Amniotic epithelial cell (primary cell): ENCODE measurements around the gene GGT1.
A peak's percentile ranks its signal among the peaks of the same experiment; 100 is the strongest.
"Not testable (repeated sequence)": the region's sequence is repeated elsewhere in the genome, so short reads cannot be mapped to it uniquely, and the experiment has no call there.

Source experiments
- DNase-seq: peaks from one replicate; pipeline ENCODE4 v3.0.0-alpha.2; 2010; ENCODE audit warnings: low read depth

Gene GGT1

GRCh38 chr22:24584166-24584790, 18.7 kb upstream of the GGT1 start:
- no peak for DNase-seq

- no peak for DNase-seq
Measured at GRCh38 chr22:24584871-24585411, 18.1 kb upstream of the GGT1 start.

GRCh38 chr22:24585461-24585860, 17.5 kb upstream of the GGT1 start:
- DNase-seq: no peak

- DNase-seq: no peak
Measured at GRCh38 chr22:24585927-24586546, 17.0 kb upstream of the GGT1 start.

GRCh38 chr22:24587251-24587650, 15.7 kb upstream of the GGT1 start:
- DNase-seq: no peak

GRCh38 chr22:24587948-24588347, 15.0 kb upstream of the GGT1 start:
- DNase-seq: no peak

GRCh38 chr22:24588381-24588756, 14.6 kb upstream of the GGT1 start:
- DNase-seq: no peak

- DNase-seq: no peak
Measured at GRCh38 chr22:24588757-24589481, 14.1 kb upstream of the GGT1 start.

GRCh38 chr22:24589518-24590030, 13.4 kb upstream of the GGT1 start:
- no peak for DNase-seq

- DNase-seq: no peak
Measured at GRCh38 chr22:24590596-24591173, 12.3 kb upstream of the GGT1 start.

- DNase-seq: no peak
Measured at GRCh38 chr22:24591286-24591830, 11.6 kb upstream of the GGT1 start.

- DNase-seq: no peak
Measured at GRCh38 chr22:24592058-24592850, 10.7 kb upstream of the GGT1 start.

GRCh38 chr22:24592851-24593558, 10.0 kb upstream of the GGT1 start, which contains the start of gene LRRC75B:
TSS of gene LRRC75B (minus strand) at chr22:24593073. CDS start at chr22:24593039, 34 bp downstream.
- DNase-seq: peak; percentile 82

GRCh38 chr22:24593559-24593835, 9.5 kb upstream of the GGT1 start:
- DNase-seq: not testable (repeated sequence)

GRCh38 chr22:24593836-24594568, 9.0 kb upstream of the GGT1 start:
- DNase-seq: no peak

GRCh38 chr22:24594569-24595120, 8.3 kb upstream of the GGT1 start:
- no peak for DNase-seq

- DNase-seq: no peak
Measured at GRCh38 chr22:24595228-24595627, 7.8 kb upstream of the GGT1 start.

GRCh38 chr22:24595863-24596262, 7.1 kb upstream of the GGT1 start:
- no peak for DNase-seq

GRCh38 chr22:24597076-24597475, 5.9 kb upstream of the GGT1 start:
- DNase-seq: not testable (repeated sequence)

GRCh38 chr22:24599514-24599913, 3.5 kb upstream of the GGT1 start:
- DNase-seq: no peak
